H9 (cell line): ENCODE results near the gene FCER1G. TPM values are rescaled to one million over a fixed set of nuclear protein-coding genes. Genes with fewer than 3 reads are reported as not detected.

Source experiments
- DNase-seq: peaks from one replicate; pipeline ENCODE4 v3.0.0-alpha.2; 2017
- H2AFZ ChIP-seq: one replicate; pipeline ENCODE4 v1.6.1; 2013; ENCODE audit warnings: mild to moderate bottlenecking, low read length, control low read depth, moderate library complexity
- H2AK5ac ChIP-seq: 2 replicates; pipeline ENCODE4 v1.6.1; 2013; ENCODE audit warnings: low read length, control low read depth, mixed read lengths; ENCODE audit not compliant: insufficient read length
- H2BK120ac ChIP-seq: one replicate; pipeline ENCODE4 v1.6.1; 2013; ENCODE audit warnings: low read depth, mild to moderate bottlenecking, low read length, control low read depth, inconsistent platforms; ENCODE audit not compliant: poor library complexity, severe bottlenecking
- H2BK12ac ChIP-seq: 2 replicates; pipeline ENCODE4 v1.6.1; 2013; ENCODE audit warnings: low read length, control low read depth, mixed read lengths, low read depth; ENCODE audit not compliant: insufficient read length
- H2BK15ac ChIP-seq: 2 replicates; pipeline ENCODE4 v1.6.1; 2013; ENCODE audit warnings: low read depth, low read length, control low read depth
- H2BK20ac ChIP-seq: one replicate; pipeline ENCODE4 v1.6.1; 2013; ENCODE audit warnings: low read depth, mild to moderate bottlenecking, low read length, control low read depth, inconsistent platforms; ENCODE audit not compliant: poor library complexity, severe bottlenecking
- H2BK5ac ChIP-seq: 2 replicates; pipeline ENCODE4 v1.6.1; 2013; ENCODE audit warnings: low read length, control low read depth, mixed read lengths; ENCODE audit not compliant: insufficient read length
- H3K14ac ChIP-seq: 2 replicates; pipeline ENCODE4 v1.6.1; 2013; ENCODE audit warnings: low read length, control low read depth; ENCODE audit not compliant: insufficient read depth
- H3K18ac ChIP-seq: 2 replicates; pipeline ENCODE4 v1.6.1; 2013; ENCODE audit warnings: low read depth, mild to moderate bottlenecking, mixed read lengths, low read length, control low read depth; ENCODE audit not compliant: insufficient read length
- H3K23ac ChIP-seq: 2 replicates; pipeline ENCODE4 v1.6.1; 2013; ENCODE audit warnings: low read length, control low read depth, mixed read lengths, low read depth; ENCODE audit not compliant: insufficient read length
- H3K23me2 ChIP-seq: 2 replicates; pipeline ENCODE4 v1.6.1; 2013; ENCODE audit warnings: low read depth, mild to moderate bottlenecking, mixed read lengths, low read length, control low read depth; ENCODE audit not compliant: insufficient read length, poor library complexity, severe bottlenecking
- H3K27ac ChIP-seq: 2 replicates; pipeline ENCODE4 v1.5.1; 2013; ENCODE audit warnings: low read length, control low read depth, mixed read lengths, low read depth; ENCODE audit not compliant: insufficient read length
- H3K27me3 ChIP-seq: 2 replicates; pipeline ENCODE4 v1.6.1; 2013; ENCODE audit warnings: low read length, control low read depth, inconsistent platforms; ENCODE audit not compliant: insufficient read depth
- H3K4ac ChIP-seq: 2 replicates; pipeline ENCODE4 v1.6.1; 2013; ENCODE audit warnings: low read depth, mild to moderate bottlenecking, control low read depth, inconsistent platforms, low read length, moderate library complexity
- H3K4me1 ChIP-seq: 2 replicates; pipeline ENCODE4 v1.6.1; 2013; ENCODE audit warnings: low read length, control low read depth, inconsistent platforms; ENCODE audit not compliant: insufficient read depth
- H3K4me2 ChIP-seq: 2 replicates; pipeline ENCODE4 v1.6.1; 2013; ENCODE audit warnings: low read length, control low read depth, mixed read lengths; ENCODE audit not compliant: insufficient read length, insufficient read depth
- H3K56ac ChIP-seq: 2 replicates; pipeline ENCODE4 v1.6.1; 2013; ENCODE audit warnings: low read depth, mild to moderate bottlenecking, mixed read lengths, low read length, control low read depth; ENCODE audit not compliant: insufficient read length
- H3K79me1 ChIP-seq: 2 replicates; pipeline ENCODE4 v1.6.1; 2013; ENCODE audit warnings: low read depth, mild to moderate bottlenecking, moderate library complexity, low read length, control low read depth, inconsistent platforms; ENCODE audit not compliant: insufficient read depth, poor library complexity, severe bottlenecking
- H3K79me2 ChIP-seq: 2 replicates; pipeline ENCODE4 v1.6.1; 2013; ENCODE audit warnings: low read length, control low read depth, inconsistent platforms; ENCODE audit not compliant: insufficient read depth
- H3K9ac ChIP-seq: 2 replicates; pipeline ENCODE4 v1.6.1; 2013; ENCODE audit warnings: low read length, control low read depth, mixed read lengths; ENCODE audit not compliant: insufficient read length; ENCODE audit errors: extremely low read depth
- H3K9me3 ChIP-seq: one replicate; pipeline ENCODE4 v1.6.1; 2013; ENCODE audit warnings: low read depth, low read length, inconsistent platforms; ENCODE audit not compliant: control insufficient read depth
- H3T11ph ChIP-seq: one replicate; pipeline ENCODE4 v1.6.1; 2013; ENCODE audit warnings: mild to moderate bottlenecking, low read length, control low read depth, inconsistent platforms
- H4K20me1 ChIP-seq: one replicate; pipeline ENCODE4 v1.6.1; 2013; ENCODE audit not compliant: control insufficient read depth, insufficient read length, insufficient read depth
- H4K5ac ChIP-seq: 2 replicates; pipeline ENCODE4 v1.6.1; 2013; ENCODE audit warnings: low read depth, mild to moderate bottlenecking, mixed read lengths, low read length, control low read depth; ENCODE audit not compliant: insufficient read length
- H4K8ac ChIP-seq: replicated peaks from 2 replicates; pipeline ENCODE4 v1.6.1; 2013; ENCODE audit warnings: low read length, control low read depth, mixed read lengths, low read depth; ENCODE audit not compliant: insufficient read length
- H4K91ac ChIP-seq: 2 replicates; pipeline ENCODE4 v1.6.1; 2013; ENCODE audit warnings: low read depth, mild to moderate bottlenecking, moderate library complexity, mixed read lengths, low read length, control low read depth; ENCODE audit not compliant: insufficient read length
- H3K27ac Mint-ChIP-seq, 3 experiments: 2 replicates in 2 of 3; 3 replicates in 1 of 3; pipeline ENCODE4 v1.8.0; 2020 to 2021; ENCODE audit warnings: mixed read lengths in 3 of 3, mild to moderate bottlenecking in 1 of 3, moderate library complexity in 1 of 3
- H3K27me3 Mint-ChIP-seq: 2 replicates; pipeline ENCODE4 v1.8.0; 2021; ENCODE audit warnings: low read depth, mild to moderate bottlenecking, moderate library complexity, mixed read lengths
- H3K36me3 Mint-ChIP-seq, 3 experiments: 2 replicates in 2 of 3; 3 replicates in 1 of 3; pipeline ENCODE4 v1.8.0; 2020 to 2021; ENCODE audit warnings: low read depth in 3 of 3, mixed read lengths in 3 of 3; ENCODE audit not compliant: insufficient read depth in 1 of 3
- H3K4me1 Mint-ChIP-seq, 2 experiments: 2 replicates each; pipeline ENCODE4 v1.8.0; 2020; ENCODE audit warnings: mixed read lengths in 2 of 2
- H3K4me3 Mint-ChIP-seq, 2 experiments: 2 replicates in 1 of 2; 3 replicates in 1 of 2; pipeline ENCODE4 v1.8.0; 2020 to 2021; ENCODE audit warnings: mild to moderate bottlenecking in 2 of 2, mixed read lengths in 2 of 2, moderate library complexity in 1 of 2
- H3K9me3 Mint-ChIP-seq, 2 experiments: 2 replicates in 1 of 2; 3 replicates in 1 of 2; pipeline ENCODE4 v1.8.0; 2020; ENCODE audit warnings: mild to moderate bottlenecking in 2 of 2, mixed read lengths in 2 of 2, moderate library complexity in 1 of 2
- CTCF ChIP-seq: fragments of 200-600 bp; sonication (generic); conservative IDR thresholded peaks from 3 replicates; pipeline ENCODE4 v1.8.0; 2021; ENCODE audit warnings: antibody characterized with exemption, mild to moderate bottlenecking
- WGBS: extraction: QIAGEN DNeasy Blood & Tissue Kit; methylation state at CpG from one replicate; pipeline ENCODE4 v1.1.7; 2013; ENCODE audit warnings: missing lambda C conversion rate, low lambda C conversion rate, mixed read lengths; ENCODE audit not compliant: insufficient read length; ENCODE audit errors: extremely low coverage; 5-methylcytosine and 5-hydroxymethylcytosine counted together
- total RNA-seq: library from RNA; stranded (reverse); gene quantifications from 2 replicates; pipeline ENCODE4 v1.2.1, GENCODE V29; 2021

Gene FCER1G
- total RNA-seq, 1 experiment from 2014 or later: 0.90 TPM

GRCh38 chr1:161193561-161194235 lies 21.4 kb upstream of the FCER1G start:
- no peak overlapping the region for H3K14ac ChIP-seq
- TF ChIP-seq CTCF: no peak
- no peak overlapping the region for H3K4me2 ChIP-seq
- Mint-ChIP-seq H3K27me3 (no peaks in the 10 kb centered on the region), H3K36me3 (peaks cover 0 to 29% (median 16%) of the 10 kb centered on the region in 3 experiments; a peak in 4 of 7 replicates), H3K27ac (peak overlapping the region in 1 of 3 experiments; percentile 31; a peak in 2 of 7 replicates), H3K4me1 (peaks cover 28 to 33% of the 10 kb centered on the region in 2 experiments), H3K4me3 (no peak overlapping the region), H3K9me3 (no peaks in the 10 kb centered on the region)
- H3K79me1 ChIP-seq: no peaks in the 10 kb centered on the region
- H3K79me2 ChIP-seq: no peaks in the 10 kb centered on the region
- no peak overlapping the region for H2BK120ac ChIP-seq
- H2BK15ac ChIP-seq: no peak overlapping the region
- H4K91ac ChIP-seq: no peak overlapping the region
- no peak overlapping the region for H3K9ac ChIP-seq
- no peak overlapping the region for H4K5ac ChIP-seq
- no peak overlapping the region for H4K8ac ChIP-seq
- no peak overlapping the region for H2BK12ac ChIP-seq
- H2BK5ac ChIP-seq: no peak overlapping the region
- H3K4ac ChIP-seq: no peak overlapping the region
- no peak overlapping the region for H3T11ph ChIP-seq
- DNase-seq: no peak
- no peak overlapping the region for H2AK5ac ChIP-seq
- no peak overlapping the region for H2AFZ ChIP-seq
- H3K23me2 ChIP-seq: peaks cover 4% of the 10 kb centered on the region
- no CpG with 5 or more reads among the region's 21 CpGs for WGBS
- H2BK20ac ChIP-seq: no peak overlapping the region
- no peaks in the 10 kb centered on the region for H3K27me3 ChIP-seq
- H3K18ac ChIP-seq: no peak overlapping the region
- no peak overlapping the region for H3K27ac ChIP-seq
- peaks cover 6% of the 10 kb centered on the region; the same call in 1 of the 2 replicates for H3K4me1 ChIP-seq
- H3K56ac ChIP-seq: no peak overlapping the region
- H4K20me1 ChIP-seq: no peaks in the 10 kb centered on the region
- no peaks in the 10 kb centered on the region for H3K9me3 ChIP-seq
- no peak overlapping the region for H3K23ac ChIP-seq
